Pons (tissue), 1 donor: ENCODE data around the gene LACTBL1.
"Not testable (repeated sequence)": the region's sequence is repeated elsewhere in the genome, so short reads cannot be mapped to it uniquely, and the experiment has no call there.

Source experiments
- DNase-seq: peaks from one replicate; pipeline ENCODE4 v3.0.0-alpha.2; 2016; ENCODE audit warnings: low spot score

LACTBL1 gene, protein sequence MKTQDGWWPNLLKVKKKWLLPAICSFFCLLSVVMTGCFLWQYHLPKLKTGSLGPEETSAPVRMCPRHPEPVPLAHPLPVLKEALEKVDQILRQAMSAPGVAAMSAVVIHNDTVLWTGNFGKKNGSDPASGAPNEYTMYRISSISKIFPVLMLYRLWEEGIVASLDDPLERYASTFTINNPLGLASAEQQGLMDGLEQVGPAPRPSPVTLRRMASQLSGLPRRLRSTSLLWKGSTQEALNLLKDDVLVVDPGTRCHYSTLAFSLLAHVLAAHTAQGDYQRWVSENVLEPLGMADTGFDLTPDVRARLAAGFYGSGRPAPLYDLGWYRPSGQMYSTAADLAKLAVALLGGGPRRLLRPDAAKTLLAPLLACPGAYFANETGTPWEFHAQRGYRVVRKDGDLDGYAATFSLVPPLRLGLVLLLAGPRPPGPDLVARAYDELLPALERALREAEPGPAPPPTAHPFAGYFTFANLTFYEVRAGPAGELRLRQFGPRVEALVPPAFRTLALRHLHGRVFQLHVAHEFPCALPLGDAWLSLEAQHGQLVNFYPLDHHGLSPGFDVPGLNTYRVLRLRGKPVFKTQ

GRCh38 chr1:22972760-22973159 lies at the start of gene LACTBL1:
LACTBL1 (minus strand) TSS chr1:22972866; CDS start chr1:22972316, 550 bp downstream.
- no peak for DNase-seq

DNA sequence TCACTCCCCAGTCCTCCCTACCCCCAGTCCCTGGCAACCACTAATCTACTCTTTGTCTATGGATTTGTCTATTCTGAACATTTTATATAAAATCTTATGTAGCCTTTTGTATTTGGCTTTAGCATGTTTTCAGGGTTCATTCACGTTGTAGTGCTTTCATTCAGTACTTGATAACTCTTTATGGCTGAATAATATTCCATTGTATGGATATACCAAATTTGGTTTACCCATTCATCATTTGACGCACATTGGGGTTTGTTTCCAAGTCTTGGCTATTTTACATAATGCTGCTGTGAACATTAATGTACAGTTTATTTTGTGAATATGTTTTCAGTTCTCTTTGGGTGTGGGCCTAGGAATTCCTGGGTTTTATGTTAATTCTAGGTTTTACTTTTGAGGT lies 49.2 kb upstream of the LACTBL1 start:
- no peak for DNase-seq

GRCh38 chr1:23020706-23021405 lies 48.2 kb upstream of the LACTBL1 start:
- DNase-seq = peak; percentile 14

DNA sequence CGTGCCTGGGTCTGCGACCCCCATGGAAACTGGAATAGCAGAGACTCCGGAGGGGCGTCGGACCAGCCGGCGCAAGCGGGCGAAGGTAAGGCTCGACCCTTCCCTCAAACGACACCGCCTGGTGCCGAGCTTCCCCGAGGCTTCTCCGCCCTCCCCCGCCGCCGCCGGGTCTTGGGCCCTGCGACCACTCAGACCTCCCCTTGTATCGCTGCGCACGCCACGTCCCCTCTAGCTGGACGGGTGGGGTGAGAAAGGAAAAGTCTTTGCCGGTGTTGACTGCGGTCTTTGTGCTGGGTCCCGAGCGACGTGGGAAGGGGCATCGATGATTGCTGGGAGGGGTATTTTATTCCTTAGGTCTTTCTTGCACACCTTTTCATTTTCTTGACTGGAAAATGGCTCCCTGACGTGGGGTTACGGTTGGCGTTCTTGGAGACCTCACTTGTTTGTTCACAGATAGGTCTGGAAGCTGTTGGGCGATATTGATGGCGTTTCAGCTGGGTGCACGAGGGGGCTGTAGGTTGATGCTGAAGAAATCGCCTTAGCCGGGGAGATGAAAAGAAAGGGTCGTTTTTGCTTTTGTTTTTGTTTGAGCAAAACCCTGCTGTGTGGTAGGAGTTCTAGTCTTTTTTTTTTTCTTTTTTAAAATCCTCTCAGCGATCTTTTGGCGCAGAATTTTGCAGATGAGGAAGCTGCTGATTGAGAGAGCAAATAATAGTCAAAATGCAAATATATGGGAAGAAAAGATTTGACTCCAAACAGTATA lies 47.4 kb upstream of the LACTBL1 start:
- peak; percentile 19 for DNase-seq

DNA sequence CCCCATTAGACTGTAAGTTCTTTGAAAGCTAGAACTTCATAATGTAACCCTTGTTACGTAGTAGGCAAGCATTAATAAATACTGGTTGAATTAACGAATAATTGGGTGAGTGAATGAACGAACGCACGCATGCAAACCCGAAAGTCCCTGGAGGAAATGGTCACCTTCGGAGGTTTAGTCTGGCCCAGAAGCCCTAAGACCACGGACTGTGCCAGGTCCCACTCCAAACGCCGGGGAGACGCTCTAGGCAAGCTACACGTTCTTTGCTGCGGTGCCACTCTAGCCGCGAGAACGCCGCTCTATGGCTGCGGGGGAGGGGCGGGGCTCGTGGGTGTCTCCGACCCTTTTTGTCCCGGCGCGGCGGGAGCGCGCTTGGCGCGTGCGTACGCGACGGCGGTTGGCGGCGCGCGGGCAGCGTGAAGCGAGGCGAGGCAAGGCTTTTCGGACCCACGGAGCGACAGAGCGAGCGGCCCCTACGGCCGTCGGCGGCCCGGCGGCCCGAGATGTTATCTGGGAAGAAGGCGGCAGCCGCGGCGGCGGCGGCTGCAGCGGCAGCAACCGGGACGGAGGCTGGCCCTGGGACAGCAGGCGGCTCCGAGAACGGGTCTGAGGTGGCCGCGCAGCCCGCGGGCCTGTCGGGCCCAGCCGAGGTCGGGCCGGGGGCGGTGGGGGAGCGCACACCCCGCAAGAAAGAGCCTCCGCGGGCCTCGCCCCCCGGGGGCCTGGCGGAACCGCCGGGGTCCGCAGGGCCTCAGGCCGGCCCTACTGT lies 46.6 kb upstream of the LACTBL1 start, which contains the start of gene KDM1A:
Gene KDM1A (plus strand): TSS at position 375 of the 769 bp plus-strand sequence. CDS start 129 bp downstream, at position 504.
- DNase-seq = peak; percentile 96

- no peak for DNase-seq
Observed at GRCh38 chr1:23018661-23019093, 46.0 kb upstream of the LACTBL1 start.

DNA sequence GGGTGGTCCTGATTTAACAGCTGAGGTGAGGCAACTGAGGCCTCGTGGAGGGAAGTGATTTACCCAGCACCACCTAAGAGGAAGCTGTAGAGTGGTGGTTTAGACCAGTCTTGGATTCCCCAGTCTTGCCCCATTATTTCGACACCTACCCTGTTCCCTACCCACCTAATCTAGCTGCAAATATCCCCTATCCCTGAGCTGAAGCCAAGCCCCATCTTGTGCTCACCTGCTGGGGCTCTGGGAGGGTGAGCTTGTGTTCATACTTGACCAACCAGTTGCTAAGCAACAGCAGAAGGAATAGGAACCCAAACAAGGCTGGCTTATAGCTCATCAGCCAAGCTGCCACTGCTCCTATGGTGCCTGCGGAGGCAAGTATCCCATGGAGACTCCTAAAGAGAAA lies 41.0 kb upstream of the LACTBL1 start:
- no peak for DNase-seq

DNA sequence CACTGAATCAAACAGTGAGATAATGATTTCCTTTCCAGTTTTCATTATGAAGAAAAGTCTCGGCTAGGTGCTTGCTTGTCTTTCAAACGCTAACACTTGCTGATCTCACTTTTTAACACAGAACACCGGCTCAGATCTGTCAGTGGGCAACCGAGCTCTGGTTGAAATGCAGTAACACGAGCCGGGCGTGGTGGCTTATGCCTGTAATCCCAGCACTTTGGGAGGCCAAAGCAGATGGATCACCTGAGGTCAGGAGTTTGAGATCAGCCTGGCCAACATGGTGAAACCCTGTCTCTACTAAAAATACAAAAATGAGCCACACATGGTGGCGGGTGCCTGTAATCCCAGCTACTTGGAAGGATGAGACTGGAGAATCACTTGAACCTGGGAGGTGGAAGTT lies 37.4 kb upstream of the LACTBL1 start:
- not testable (repeated sequence) for DNase-seq

DNA sequence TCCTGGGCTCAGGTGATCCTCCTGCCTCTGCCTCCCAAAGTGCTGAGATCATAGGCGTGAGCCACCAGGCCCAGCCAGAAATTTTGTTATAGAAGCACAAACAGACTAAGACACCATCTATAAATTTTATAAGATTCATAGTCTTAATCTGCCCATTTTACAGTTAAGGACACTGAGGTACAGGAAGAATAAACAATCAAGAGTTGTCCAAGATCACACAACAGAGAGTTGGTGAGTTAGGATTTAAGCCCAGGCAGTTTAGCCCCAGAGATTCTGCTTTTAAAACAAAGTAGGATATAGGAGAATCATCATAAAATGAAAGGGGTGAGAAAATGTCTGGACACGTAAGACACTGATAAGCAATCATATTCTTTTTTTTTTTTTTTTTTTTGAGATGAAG lies 36.2 kb upstream of the LACTBL1 start:
- no peak for DNase-seq

GRCh38 chr1:23007106-23007505 lies 34.4 kb upstream of the LACTBL1 start:
- no peak for DNase-seq

- not testable (repeated sequence) for DNase-seq
Observed at GRCh38 chr1:23004769-23005168, 32.1 kb upstream of the LACTBL1 start.

DNA sequence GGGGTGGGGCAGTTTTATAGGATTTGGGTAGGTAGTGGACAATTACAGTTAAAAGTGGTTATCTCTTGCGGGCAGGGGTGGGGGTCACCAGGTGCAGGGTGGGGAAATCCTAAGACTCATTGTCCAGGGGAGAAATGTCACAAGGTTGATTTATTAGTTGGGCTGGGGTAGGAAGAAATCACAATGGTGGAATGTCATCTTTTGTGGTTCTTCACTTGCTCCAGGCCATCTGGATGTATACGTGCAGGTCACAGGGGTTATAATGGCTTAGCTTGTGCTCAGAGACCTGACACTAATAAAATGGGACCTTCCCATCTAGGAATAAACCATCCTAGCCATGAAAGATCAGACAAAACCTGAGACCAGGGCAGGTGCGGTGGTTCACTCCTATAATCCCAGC lies 31.4 kb upstream of the LACTBL1 start:
- no peak for DNase-seq

DNA sequence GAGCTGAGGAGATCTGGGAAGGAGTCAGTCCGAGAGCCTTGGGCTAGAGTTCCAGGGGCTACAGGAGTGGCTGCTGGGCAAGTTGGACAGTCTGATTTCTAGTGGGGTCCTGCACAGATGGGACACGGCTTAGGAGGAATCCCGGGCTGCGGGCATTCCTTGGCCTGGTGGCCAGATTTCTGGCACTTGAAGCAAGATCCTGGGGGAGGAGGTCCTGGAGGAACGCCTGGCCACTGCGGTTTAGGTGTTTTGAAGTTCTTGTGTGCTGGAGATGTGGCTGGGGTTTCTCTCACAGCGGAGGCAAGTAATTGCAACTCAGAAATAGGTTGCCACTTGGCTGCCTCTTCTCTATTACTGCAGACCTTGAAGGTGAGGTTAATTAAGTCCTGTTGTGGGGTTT lies 29.6 kb upstream of the LACTBL1 start:
- DNase-seq = not testable (repeated sequence)

DNA sequence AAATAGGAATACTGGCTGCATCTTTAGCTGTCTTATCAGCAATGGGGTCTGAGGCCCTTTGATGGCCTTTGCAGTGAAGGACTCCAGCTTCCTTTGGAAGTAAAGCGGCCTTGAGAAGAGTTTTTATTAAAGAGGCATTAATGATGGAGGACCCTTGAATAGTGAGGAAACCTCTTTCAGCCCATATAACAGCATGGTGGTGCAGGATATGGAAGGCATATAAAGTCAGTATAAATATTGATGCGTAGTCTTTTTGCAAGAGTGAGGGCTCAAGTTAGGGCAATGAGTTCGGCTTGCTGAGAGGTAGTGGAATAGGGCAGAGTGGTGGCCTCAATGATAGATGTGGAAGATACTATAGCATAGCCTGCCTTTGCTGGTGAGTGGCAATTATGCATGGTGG lies 27.5 kb upstream of the LACTBL1 start:
- DNase-seq = not testable (repeated sequence)

DNA sequence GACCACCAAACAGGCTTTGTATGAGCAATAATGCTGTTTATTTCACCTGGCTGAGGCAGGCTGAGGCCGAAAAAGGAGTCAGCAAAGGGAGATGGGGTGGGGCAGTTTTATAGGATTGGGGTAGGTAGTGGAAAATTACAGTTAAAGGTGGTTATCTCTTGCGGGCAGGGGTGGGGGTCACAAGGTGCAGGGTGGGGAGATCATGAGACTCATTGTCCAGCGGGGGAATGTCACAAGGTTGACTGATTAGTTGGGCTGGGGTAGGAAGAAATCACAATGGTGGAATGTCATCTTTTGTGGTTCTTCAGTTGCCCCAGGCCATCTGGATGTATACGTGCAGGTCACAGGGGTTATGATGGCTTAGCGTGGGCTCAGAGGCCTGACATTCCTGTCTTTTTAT lies 24.9 kb upstream of the LACTBL1 start:
- not testable (repeated sequence) for DNase-seq

- no peak for DNase-seq
Observed at GRCh38 chr1:22995774-22996173, 23.1 kb upstream of the LACTBL1 start.

GRCh38 chr1:22993220-22993795 lies 20.6 kb upstream of the LACTBL1 start:
- DNase-seq = not testable (repeated sequence)

DNA sequence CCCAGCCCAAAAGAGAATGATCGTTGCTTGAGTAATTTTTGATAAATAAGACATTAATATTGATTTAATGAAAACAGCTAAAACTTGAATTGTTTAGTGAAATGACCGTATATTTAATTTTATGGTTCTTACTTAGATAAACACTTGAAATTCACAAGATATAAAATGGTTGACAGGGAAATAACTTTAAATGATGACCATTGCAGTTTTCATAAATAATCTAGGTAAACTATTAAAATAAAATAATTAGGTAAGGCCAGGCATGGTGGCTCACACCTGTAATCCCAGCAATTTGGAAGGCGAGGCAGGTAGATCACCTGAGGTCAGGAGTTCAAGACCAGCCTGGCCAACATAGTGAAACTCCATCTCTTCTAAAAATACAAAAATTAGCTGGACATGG lies 19.7 kb upstream of the LACTBL1 start:
- DNase-seq = not testable (repeated sequence)

DNA sequence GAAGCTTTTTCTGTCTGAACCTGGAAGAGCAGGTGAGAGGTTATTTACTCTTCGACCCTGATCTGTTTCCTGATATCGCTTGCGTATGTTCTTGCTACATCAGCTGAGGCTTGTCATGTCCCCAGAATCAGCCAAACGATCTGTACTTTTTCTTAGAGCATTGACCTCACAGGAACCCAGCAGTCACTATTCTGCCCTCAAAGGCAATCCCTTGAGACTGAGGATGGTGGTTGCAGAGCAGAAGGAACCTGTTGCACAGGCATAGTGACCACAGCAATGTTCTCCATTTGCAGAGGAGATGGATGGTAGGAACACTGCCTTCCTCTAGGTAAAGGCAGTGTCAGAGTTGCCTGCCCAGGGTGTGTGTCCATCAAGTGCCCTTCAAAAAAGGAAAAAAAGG lies 11.3 kb upstream of the LACTBL1 start:
- DNase-seq = no peak

GRCh38 chr1:22980471-22980790 lies 7.8 kb upstream of the LACTBL1 start:
- DNase-seq = not testable (repeated sequence)

- DNase-seq = no peak
Observed at GRCh38 chr1:22978299-22978698, 5.6 kb upstream of the LACTBL1 start.
